ENCODE data around the gene EXOC4.

EXOC4 gene

GRCh38 chr7:134004829-134005505, 752.1 kb downstream of the EXOC4 start:
- 97% methylated on average over 6 of the region's 6 CpGs for WGBS (ENCODE audit: insufficient coverage)
- Histone ChIP-seq H3K4me3 (ENCODE audit: control insufficient read depth in 1 of 7, extremely low read depth in 1 of 7, insufficient read depth in 4 of 7, low read depth in 2 of 7, low read length in 6 of 7) (no peak overlapping the region), H3K27me3 (replicated peaks in 2 of 5; ENCODE audit: control insufficient read depth in 4 of 5, insufficient read depth in 5 of 5, low read length in 4 of 5) (no peaks in the 10 kb centered on the region), H3K9me3 (ENCODE audit: control extremely low read depth in 1 of 5, control insufficient read depth in 4 of 5, insufficient read depth in 2 of 5, low read depth in 1 of 5, low read length in 4 of 5) (no peaks in the 10 kb centered on the region), H3K36me3 (ENCODE audit: control insufficient read depth in 4 of 4, insufficient read depth in 4 of 4, low read length in 3 of 4) (peaks cover 3 to 20% (median 4%) of the 10 kb centered on the region in 4 experiments), H3K4me1 (ENCODE audit: control extremely low read depth in 1 of 4, control insufficient read depth in 4 of 4, insufficient read depth in 4 of 4, low read length in 3 of 4) (no peaks in the 10 kb centered on the region), H3K27ac (ENCODE audit: insufficient read depth in 1 of 2, low read depth in 1 of 2, low read length in 2 of 2, poor library complexity in 1 of 2, severe bottlenecking in 2 of 2) (no peak overlapping the region)
- ChIA-PET CTCF (no interaction called here), POLR2A (no interaction called here)
- DNase-seq, result no peak

- DNase-seq, result no peak
- Histone ChIP-seq H3K9me3 (ENCODE audit: control extremely low read depth in 1 of 5, control insufficient read depth in 4 of 5, insufficient read depth in 2 of 5, low read depth in 1 of 5, low read length in 4 of 5) (no peaks in the 10 kb centered on the region), H3K4me3 (ENCODE audit: control insufficient read depth in 1 of 7, extremely low read depth in 1 of 7, insufficient read depth in 4 of 7, low read depth in 2 of 7, low read length in 6 of 7) (no peak overlapping the region), H3K36me3 (ENCODE audit: control insufficient read depth in 4 of 4, insufficient read depth in 4 of 4, low read length in 3 of 4) (peaks cover 0 to 16% (median 5%) of the 10 kb centered on the region in 4 experiments), H3K27me3 (replicated peaks in 2 of 5; ENCODE audit: control insufficient read depth in 4 of 5, insufficient read depth in 5 of 5, low read length in 4 of 5) (no peaks in the 10 kb centered on the region), H3K4me1 (ENCODE audit: control extremely low read depth in 1 of 4, control insufficient read depth in 4 of 4, insufficient read depth in 4 of 4, low read length in 3 of 4) (no peaks in the 10 kb centered on the region), H3K27ac (ENCODE audit: insufficient read depth in 1 of 2, low read depth in 1 of 2, low read length in 2 of 2, poor library complexity in 1 of 2, severe bottlenecking in 2 of 2) (no peak overlapping the region)
- WGBS (ENCODE audit: insufficient coverage), result 94% methylated on average over 3 of the region's 4 CpGs
- POLR2A ChIA-PET, result no interaction called here
- CTCF ChIA-PET, result no interaction called here
Observed at GRCh38 chr7:134009314-134010110, 756.6 kb downstream of the EXOC4 start.

GRCh38 chr7:134013249-134013648, 760.4 kb downstream of the EXOC4 start:
- Histone ChIP-seq H3K36me3 (ENCODE audit: control insufficient read depth in 4 of 4, insufficient read depth in 4 of 4, low read length in 3 of 4) (peaks cover 0 to 3% (median 1%) of the 10 kb centered on the region in 4 experiments), H3K4me3 (ENCODE audit: control insufficient read depth in 1 of 7, extremely low read depth in 1 of 7, insufficient read depth in 4 of 7, low read depth in 2 of 7, low read length in 6 of 7) (no peak overlapping the region), H3K27ac (ENCODE audit: insufficient read depth in 1 of 2, low read depth in 1 of 2, low read length in 2 of 2, poor library complexity in 1 of 2, severe bottlenecking in 2 of 2) (no peak overlapping the region), H3K27me3 (replicated peaks in 2 of 5; ENCODE audit: control insufficient read depth in 4 of 5, insufficient read depth in 5 of 5, low read length in 4 of 5) (no peaks in the 10 kb centered on the region), H3K4me1 (ENCODE audit: control extremely low read depth in 1 of 4, control insufficient read depth in 4 of 4, insufficient read depth in 4 of 4, low read length in 3 of 4) (no peaks in the 10 kb centered on the region), H3K9me3 (ENCODE audit: control extremely low read depth in 1 of 5, control insufficient read depth in 4 of 5, insufficient read depth in 2 of 5, low read depth in 1 of 5, low read length in 4 of 5) (no peaks in the 10 kb centered on the region)
- no peak for DNase-seq
- no CpG with 5 or more reads among the region's 1 CpG for WGBS (ENCODE audit: insufficient coverage)
- ChIA-PET POLR2A (no interaction called here), CTCF (no interaction called here)

- peaks cover 0 to 3% (median 0%) of the 10 kb centered on the region in 4 experiments for H3K36me3 ChIP-seq (ENCODE audit: control insufficient read depth in 4 of 4, insufficient read depth in 4 of 4, low read length in 3 of 4)
- WGBS (ENCODE audit: insufficient coverage), result 100% methylated on average over 1 of the region's 3 CpGs
- no peaks in the 10 kb centered on the region for H3K4me1 ChIP-seq (ENCODE audit: control extremely low read depth in 1 of 4, control insufficient read depth in 4 of 4, insufficient read depth in 4 of 4, low read length in 3 of 4)
- ChIA-PET CTCF (no interaction called here), POLR2A (no interaction called here)
- no peaks in the 10 kb centered on the region for H3K9me3 ChIP-seq (ENCODE audit: control extremely low read depth in 1 of 5, control insufficient read depth in 4 of 5, insufficient read depth in 2 of 5, low read depth in 1 of 5, low read length in 4 of 5)
- H3K27me3 ChIP-seq (replicated peaks in 2 of 5; ENCODE audit: control insufficient read depth in 4 of 5, insufficient read depth in 5 of 5, low read length in 4 of 5), result no peaks in the 10 kb centered on the region
- no peak overlapping the region for H3K27ac ChIP-seq (ENCODE audit: insufficient read depth in 1 of 2, low read depth in 1 of 2, low read length in 2 of 2, poor library complexity in 1 of 2, severe bottlenecking in 2 of 2)
- DNase-seq, result no peak
- H3K4me3 ChIP-seq (ENCODE audit: control insufficient read depth in 1 of 7, extremely low read depth in 1 of 7, insufficient read depth in 4 of 7, low read depth in 2 of 7, low read length in 6 of 7), result no peak overlapping the region
Observed at GRCh38 chr7:134014935-134015334, 762.1 kb downstream of the EXOC4 start.

GRCh38 chr7:134016223-134016941, 763.5 kb downstream of the EXOC4 start:
- ChIA-PET POLR2A (no interaction called here), CTCF (interaction anchor here (1.2 to 1.6 kb wide), 2 partner anchors 9 to 15 kb away, joined by 3 to 4 read pairs; no protein-coding TSS in a partner anchor)
- no peak overlapping the region for H3K4me3 ChIP-seq (ENCODE audit: control insufficient read depth in 1 of 7, extremely low read depth in 1 of 7, insufficient read depth in 4 of 7, low read depth in 2 of 7, low read length in 6 of 7)
- H3K4me1 ChIP-seq (ENCODE audit: control extremely low read depth in 1 of 4, control insufficient read depth in 4 of 4, insufficient read depth in 4 of 4, low read length in 3 of 4), result no peaks in the 10 kb centered on the region
- DNase-seq, result peak in 2 of 3 donors; percentile 6 to 10
- 89% methylated on average over 3 of the region's 4 CpGs for WGBS (ENCODE audit: insufficient coverage)
- no peaks in the 10 kb centered on the region for H3K27me3 ChIP-seq (replicated peaks in 2 of 5; ENCODE audit: control insufficient read depth in 4 of 5, insufficient read depth in 5 of 5, low read length in 4 of 5)
- H3K36me3 ChIP-seq (ENCODE audit: control insufficient read depth in 4 of 4, insufficient read depth in 4 of 4, low read length in 3 of 4), result peaks cover 0 to 3% (median 0%) of the 10 kb centered on the region in 4 experiments
- no peaks in the 10 kb centered on the region for H3K9me3 ChIP-seq (ENCODE audit: control extremely low read depth in 1 of 5, control insufficient read depth in 4 of 5, insufficient read depth in 2 of 5, low read depth in 1 of 5, low read length in 4 of 5)
- H3K27ac ChIP-seq (ENCODE audit: insufficient read depth in 1 of 2, low read depth in 1 of 2, low read length in 2 of 2, poor library complexity in 1 of 2, severe bottlenecking in 2 of 2), result no peak overlapping the region

- Histone ChIP-seq H3K9me3 (ENCODE audit: control extremely low read depth in 1 of 5, control insufficient read depth in 4 of 5, insufficient read depth in 2 of 5, low read depth in 1 of 5, low read length in 4 of 5) (no peaks in the 10 kb centered on the region), H3K27me3 (replicated peaks in 2 of 5; ENCODE audit: control insufficient read depth in 4 of 5, insufficient read depth in 5 of 5, low read length in 4 of 5) (no peaks in the 10 kb centered on the region), H3K4me3 (ENCODE audit: control insufficient read depth in 1 of 7, extremely low read depth in 1 of 7, insufficient read depth in 4 of 7, low read depth in 2 of 7, low read length in 6 of 7) (no peak overlapping the region), H3K27ac (ENCODE audit: insufficient read depth in 1 of 2, low read depth in 1 of 2, low read length in 2 of 2, poor library complexity in 1 of 2, severe bottlenecking in 2 of 2) (no peak overlapping the region), H3K36me3 (ENCODE audit: control insufficient read depth in 4 of 4, insufficient read depth in 4 of 4, low read length in 3 of 4) (peaks cover 0 to 3% (median 0%) of the 10 kb centered on the region in 4 experiments), H3K4me1 (ENCODE audit: control extremely low read depth in 1 of 4, control insufficient read depth in 4 of 4, insufficient read depth in 4 of 4, low read length in 3 of 4) (no peaks in the 10 kb centered on the region)
- ChIA-PET POLR2A (no interaction called here), CTCF (interaction anchor here (1.2 to 1.6 kb wide), 2 partner anchors 8 to 15 kb away, joined by 3 to 4 read pairs; no protein-coding TSS in a partner anchor)
- whole genome bisulfite sequencing (ENCODE audit: insufficient coverage), result 93% methylated on average over 3 of the region's 3 CpGs
- DNase-seq, result no peak
Observed at GRCh38 chr7:134016942-134017303, 764.0 kb downstream of the EXOC4 start.

- Histone ChIP-seq H3K27me3 (replicated peaks in 2 of 5; ENCODE audit: control insufficient read depth in 4 of 5, insufficient read depth in 5 of 5, low read length in 4 of 5) (no peaks in the 10 kb centered on the region), H3K27ac (ENCODE audit: insufficient read depth in 1 of 2, low read depth in 1 of 2, low read length in 2 of 2, poor library complexity in 1 of 2, severe bottlenecking in 2 of 2) (no peak overlapping the region), H3K36me3 (ENCODE audit: control insufficient read depth in 4 of 4, insufficient read depth in 4 of 4, low read length in 3 of 4) (no peaks in the 10 kb centered on the region), H3K9me3 (ENCODE audit: control extremely low read depth in 1 of 5, control insufficient read depth in 4 of 5, insufficient read depth in 2 of 5, low read depth in 1 of 5, low read length in 4 of 5) (no peaks in the 10 kb centered on the region), H3K4me1 (ENCODE audit: control extremely low read depth in 1 of 4, control insufficient read depth in 4 of 4, insufficient read depth in 4 of 4, low read length in 3 of 4) (no peaks in the 10 kb centered on the region), H3K4me3 (ENCODE audit: control insufficient read depth in 1 of 7, extremely low read depth in 1 of 7, insufficient read depth in 4 of 7, low read depth in 2 of 7, low read length in 6 of 7) (no peak overlapping the region)
- ChIA-PET CTCF (no interaction called here), POLR2A (interaction anchor here (0.6 kb wide), 1 partner anchor 1896 kb away, joined by 4 read pairs; no protein-coding TSS in a partner anchor)
- WGBS (ENCODE audit: insufficient coverage), result 60% methylated on average over 1 of the region's 3 CpGs
- no peak for DNase-seq
Observed at GRCh38 chr7:134018306-134018705, 765.4 kb downstream of the EXOC4 start.
